HG02943 (cell line): ENCODE results near the gene SOX5.

Experiments
- ATAC-seq: cut with Tn5 transposase; IDR thresholded peaks from one replicate; pipeline ENCODE4 v1.9.1; 2021; ENCODE audit warnings: mild to moderate bottlenecking, low read depth, moderate library complexity; ENCODE audit not compliant: unreplicated experiment

The SOX5 gene

DNA sequence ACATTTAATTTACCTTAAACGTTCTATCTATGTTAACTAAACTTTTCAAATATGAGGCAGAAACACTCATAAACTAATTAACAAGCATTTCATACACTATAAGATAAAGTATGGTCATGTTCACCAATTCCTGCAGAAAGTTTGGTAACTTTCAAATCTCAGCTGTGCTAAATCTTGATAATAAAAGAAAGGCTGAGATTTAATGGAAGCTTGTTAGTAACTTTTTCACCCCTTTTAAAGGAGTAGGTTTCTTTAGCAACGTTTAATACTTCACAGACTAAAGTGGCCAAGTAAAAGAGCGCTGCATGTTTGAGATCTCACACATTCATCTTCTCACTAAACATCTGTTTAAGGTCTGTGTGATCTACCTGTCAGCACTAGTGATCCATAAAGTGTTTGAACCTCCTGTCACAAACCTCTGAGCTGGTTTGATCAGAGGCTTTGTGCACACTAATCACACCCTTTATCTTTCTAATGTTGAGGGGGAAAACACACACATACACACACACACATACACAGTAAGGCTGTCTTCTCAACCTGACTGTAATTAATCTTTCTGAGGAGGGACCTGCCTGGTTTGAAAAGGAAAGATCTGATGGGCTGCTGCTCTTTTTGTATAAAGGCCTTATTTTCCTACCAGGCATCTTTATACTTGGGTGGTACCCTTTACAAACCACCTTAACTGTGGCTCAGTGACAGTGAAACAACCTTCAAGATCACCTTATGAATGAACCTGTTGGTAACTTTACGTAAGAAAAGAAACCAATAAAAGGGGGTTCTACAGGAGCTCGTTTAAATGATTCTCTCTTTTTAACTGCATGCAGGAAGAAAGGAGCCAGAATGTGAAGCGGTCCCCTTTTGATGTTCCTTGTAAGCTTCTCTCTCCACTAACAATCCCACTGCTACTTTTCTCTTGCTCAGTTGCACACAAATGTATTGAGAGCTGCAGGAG lies 244.2 kb downstream of the SOX5 start:
- ATAC-seq, result no peak

DNA sequence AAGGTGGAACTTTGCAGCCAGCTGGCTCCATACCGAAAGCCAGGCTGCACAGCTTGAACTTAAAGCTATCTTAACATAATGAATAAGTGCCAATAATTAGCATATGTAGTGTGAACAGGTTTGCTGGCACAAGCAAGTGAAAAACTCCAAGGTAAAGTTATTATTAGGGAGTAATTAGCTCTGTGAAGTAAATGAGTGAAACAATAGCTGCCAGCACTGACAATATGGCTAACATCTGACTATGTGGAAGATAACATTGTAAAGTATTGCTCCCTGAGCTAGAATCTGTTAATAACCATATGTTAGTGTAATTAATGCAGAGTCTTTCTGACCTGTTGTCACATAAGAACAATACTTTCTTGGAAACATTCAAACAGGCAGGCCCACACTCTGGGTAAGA lies 246.4 kb downstream of the SOX5 start:
- ATAC-seq, result no peak

DNA sequence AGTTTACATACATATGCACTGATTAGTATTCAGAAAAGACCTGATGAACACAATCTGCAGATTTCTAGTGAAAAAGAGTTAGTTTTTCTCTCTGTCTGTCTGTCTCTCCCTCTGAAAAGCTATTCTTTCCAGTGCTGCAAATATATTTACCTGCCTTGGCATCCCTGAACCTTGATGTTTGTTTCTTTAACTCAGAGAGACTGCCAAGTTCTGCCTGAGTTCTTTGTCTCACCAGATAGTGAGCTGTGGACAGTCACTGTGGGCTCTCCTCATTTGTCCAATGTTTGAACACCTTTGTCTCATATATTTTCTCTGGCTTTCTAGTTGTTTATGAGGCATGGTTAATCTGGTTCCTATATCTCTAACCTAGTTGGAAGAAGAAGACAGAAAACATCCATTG lies 250.4 kb downstream of the SOX5 start:
- ATAC-seq, result no peak

DNA sequence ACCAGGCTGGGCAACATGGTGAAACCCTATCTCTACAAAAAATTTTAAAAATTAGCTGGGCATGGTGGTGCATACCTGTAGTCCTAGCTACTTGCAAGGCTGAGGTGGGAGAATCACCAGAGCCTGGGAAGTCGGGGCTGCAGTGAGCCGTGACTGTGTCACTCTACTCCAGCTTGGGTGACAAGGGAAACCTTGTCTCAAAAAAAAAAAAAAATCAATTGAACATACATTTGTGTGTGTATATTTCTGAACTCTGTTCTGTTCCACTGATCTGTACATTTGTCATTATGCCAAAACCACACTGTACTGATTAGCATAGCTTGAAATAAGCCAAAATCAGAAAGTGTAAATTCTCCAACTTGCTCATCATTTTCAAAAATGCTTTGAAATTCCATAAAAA lies 254.6 kb downstream of the SOX5 start:
- no peak for ATAC-seq

DNA sequence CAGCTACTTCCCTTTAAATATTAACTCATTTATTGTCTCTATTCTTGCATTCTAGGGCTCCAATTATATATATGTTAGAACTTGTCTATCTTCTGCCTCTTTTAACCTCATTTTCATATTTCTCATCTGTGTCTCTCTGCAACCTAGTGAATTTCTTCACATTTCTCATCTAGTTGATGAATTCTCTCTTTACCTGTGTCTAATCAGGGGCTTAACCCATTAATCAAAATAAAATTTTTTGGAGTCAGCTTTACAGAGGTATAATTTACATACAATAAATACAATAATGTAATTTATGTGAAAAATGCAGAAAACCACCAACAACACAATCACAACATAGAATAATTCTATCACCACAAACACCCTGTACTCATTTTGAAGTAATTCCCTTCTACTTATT lies 255.2 kb downstream of the SOX5 start:
- ATAC-seq, result no peak

DNA sequence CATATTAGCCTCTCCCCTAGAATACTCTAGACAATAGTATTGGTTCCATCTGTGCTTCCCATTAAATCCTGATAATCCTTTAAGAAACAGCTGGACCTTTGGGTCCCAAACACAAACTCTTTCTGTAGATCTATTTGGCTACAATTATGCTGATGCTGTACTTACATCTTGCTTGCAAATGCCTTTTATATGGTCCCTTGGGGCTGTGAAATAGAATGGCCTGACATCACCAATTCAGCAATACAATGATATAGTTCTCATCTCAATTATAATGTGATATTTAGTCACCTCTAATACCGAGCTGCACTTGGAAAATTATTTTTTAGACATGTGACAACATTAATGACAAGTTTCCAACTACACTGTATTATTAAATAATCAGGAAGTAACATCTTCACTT lies 261.5 kb downstream of the SOX5 start:
- ATAC-seq, result no peak

DNA sequence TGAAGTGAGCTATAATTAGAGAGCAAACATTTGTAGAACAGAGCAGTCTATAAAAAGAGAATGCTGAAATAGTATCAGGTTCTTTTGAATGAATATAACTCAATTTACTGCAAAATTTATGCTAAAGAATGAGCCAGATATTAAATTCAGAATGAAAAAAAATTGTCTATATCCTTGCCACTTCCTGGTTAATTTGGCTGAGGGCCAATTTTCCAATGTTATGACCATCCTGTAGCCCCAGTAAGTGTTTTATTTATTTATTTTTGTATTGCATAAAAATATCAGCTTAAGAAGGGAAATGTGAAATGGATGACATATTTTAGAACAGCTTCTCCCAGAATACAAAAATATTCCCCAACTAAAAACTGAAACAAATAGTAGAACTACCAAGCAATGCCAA lies 263.4 kb downstream of the SOX5 start:
- no peak for ATAC-seq

DNA sequence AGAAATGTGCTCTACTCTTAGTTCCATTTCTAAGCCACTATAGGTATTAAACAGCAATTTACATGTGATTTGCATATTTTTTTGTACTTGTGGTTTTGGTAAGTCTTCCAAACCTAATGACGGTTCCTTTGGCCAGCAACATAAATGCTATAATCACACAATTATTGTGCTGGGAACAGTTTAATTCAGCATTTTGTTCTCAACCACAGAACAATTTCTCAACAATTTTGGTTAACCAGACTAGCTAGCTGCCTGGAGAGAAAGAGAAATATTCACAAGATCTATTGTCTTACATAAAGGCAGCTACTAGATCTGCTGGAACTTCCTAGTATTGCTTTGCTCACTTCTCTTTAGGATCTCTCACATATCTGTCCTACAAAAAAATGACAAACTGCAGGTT lies 265.3 kb downstream of the SOX5 start:
- ATAC-seq, result no peak

DNA sequence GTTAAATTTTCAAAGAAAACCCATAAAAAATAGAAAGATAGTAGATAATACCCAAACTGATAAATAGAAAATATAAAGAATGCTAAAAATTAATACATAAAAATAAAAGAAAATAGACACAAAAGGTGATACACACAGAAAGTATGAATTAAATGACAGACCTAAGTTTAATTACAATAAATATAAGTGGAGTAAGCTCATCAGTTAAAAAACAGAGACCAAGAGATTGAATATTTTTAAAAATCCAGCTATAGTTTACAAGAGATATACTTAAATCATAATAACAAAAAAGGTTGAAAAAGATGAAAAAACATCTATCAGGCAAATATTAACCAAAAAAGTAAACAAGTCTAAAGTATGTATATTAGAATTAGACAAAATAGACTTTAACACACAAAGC lies 268.2 kb downstream of the SOX5 start:
- no peak for ATAC-seq

DNA sequence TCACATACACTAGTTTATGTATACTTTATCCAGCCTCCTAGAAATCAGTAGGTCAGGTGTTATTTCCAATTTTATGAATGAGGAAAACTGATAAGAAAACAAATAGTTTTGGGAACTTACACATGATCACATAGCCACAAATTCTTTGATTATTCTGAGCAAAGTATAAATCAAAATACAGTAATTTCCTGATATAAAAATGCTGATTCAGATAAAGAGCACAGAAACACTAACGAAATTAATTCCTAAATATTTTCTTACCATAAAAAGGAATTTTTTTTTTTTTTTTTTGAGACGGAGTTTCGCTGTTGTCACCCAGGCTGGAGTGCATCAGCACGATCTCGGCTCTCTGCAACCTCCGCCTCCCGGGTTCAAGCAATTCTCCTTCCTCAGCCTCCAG lies 275.4 kb downstream of the SOX5 start:
- no peak for ATAC-seq

DNA sequence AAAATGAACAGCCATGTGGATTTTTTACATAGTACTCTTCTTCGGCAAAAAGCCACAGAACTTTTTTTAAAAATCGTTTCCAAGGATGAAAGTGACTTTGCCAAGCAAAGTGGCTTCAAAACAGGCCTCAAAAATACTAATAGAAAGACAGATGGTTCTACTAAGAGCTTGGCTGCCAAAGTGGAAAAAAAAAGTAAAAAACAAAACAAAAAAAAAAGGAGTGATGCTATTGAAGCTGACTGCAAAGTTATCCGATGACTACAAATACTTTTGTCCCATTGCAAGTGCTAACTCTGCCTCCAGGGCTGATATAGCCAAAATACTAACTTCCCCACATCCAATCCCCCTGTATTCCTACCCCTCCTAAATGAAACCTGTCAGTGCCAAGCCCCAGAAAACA lies 277.6 kb downstream of the SOX5 start:
- no peak for ATAC-seq

DNA sequence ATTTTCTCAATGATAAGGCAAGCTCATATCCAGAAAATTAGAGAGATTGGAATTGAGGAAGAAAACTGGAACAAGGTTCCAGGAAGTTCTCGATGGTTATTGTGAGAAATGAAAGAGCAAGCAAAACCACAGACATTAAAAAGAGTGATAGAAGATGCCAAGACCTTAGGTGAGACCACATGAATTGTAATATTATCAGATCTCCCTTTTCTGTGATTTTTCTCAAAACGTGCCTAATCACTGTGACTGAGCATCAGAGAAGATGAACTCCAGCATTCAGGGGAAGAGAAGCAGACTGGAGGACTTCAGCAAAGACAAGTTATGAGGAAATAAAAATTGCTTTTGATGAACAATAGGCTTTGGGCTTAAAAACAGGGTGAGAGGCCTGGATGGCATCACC lies 278.8 kb downstream of the SOX5 start:
- no peak for ATAC-seq

DNA sequence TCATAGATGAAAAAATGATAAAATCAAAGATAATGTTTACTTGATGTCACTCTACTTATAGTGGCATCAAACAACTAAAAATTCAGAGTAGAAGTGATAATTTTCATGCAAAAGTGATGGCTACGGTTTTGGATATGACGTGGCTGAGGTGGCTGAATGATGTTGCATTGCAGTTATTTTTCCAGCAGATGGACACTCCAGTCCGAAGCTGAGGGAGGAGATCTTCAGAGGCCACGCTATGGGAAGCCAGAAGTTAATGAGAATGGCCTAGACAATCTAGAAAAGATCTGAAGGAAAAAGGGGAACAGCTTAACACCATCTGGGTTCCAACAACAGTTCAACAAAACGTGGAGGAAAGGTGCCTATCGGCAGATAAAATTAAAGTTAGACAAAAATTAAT lies 279.8 kb downstream of the SOX5 start:
- ATAC-seq, result no peak

DNA sequence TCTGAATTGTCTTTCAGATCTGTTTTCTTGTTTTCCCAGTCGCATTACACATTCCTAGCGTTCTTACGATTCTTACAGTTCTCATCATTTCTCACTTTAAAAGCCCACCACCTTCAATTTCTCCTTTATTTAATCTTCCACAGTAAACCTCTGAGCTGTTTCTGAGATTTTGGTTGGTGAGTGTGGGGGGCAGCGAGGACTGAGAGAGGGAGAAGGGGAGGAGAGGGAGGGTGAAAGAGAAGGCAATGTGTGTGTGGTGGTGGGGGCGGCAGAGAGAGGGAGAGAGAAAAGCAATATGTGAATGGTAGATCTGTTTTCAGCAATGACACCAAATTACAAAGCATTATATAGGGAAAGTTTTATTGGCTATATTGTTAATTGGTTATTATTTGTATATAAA lies 282.6 kb downstream of the SOX5 start:
- no peak for ATAC-seq

DNA sequence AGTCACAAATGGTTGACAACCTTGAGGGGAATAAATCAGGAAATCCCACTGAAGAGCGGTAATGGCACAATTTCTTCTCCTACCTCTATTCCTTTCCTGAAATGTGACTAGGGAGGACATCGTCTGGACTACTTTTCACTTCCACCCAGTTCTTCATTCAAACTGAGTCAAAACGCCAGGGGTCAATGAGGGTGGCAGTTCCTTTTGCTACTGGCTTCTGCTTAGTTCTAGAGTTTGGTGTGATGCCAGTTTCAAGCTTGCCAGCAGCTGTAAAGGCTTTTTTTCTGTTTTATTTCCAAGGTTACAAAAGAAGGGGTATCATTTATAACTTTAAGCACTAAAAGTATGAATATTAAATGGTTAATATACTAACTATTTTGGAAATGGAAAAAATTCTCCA lies 286.5 kb downstream of the SOX5 start:
- no peak for ATAC-seq

DNA sequence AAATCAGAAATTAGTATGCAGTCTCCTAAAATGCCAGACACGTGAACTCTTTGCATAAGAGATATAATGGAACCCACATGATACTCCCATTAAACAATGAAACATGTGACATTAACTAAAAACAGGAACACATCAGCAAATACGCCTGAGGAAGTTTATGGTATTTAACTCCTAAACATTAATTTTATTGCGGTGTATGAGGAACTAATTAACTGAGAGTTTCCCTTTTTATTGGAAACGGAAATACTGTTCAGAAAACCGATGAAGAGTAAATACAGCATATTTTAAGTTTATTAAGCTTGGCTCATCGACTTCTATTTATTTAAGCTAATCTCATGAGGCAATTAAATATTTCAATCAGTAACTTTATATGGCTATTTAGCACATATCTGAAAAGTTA lies 290.3 kb downstream of the SOX5 start:
- ATAC-seq, result no peak

DNA sequence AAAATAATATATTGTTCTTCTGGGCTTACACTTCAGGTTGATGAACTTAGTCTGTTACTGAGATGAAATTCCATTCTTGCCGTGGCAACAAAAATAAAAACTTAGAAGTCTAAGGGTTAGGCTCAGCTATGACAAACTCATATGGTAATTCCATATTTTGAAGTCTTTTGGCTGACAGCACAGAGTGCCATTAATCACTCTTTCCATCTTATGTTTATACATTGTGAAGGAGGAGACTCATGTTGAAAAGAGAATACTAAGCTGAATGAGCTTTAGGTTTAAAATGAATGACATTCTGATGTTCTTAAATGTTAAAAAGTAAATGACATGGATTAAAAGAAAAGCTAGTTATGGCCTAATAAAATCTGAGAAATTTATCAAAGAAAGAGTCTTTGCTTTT lies 291.9 kb downstream of the SOX5 start:
- ATAC-seq, result no peak

DNA sequence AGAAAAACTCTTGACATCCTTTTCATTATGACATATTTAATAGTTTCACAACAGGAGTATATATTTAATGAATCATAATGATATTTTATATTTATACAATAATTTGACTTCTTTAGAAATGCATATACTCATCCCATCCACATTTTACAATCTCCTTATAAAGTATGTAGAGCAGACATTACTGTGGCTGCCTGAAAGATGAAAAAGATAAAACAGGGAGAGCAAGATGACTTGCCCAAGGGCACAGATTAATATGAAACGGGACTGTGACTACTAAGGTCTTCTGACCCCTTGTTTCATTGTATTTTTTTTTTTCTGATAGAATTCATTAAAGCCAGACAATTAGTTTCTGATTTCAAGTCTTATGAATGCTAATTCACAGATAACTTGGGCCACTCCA lies 293.6 kb downstream of the SOX5 start:
- no peak for ATAC-seq

DNA sequence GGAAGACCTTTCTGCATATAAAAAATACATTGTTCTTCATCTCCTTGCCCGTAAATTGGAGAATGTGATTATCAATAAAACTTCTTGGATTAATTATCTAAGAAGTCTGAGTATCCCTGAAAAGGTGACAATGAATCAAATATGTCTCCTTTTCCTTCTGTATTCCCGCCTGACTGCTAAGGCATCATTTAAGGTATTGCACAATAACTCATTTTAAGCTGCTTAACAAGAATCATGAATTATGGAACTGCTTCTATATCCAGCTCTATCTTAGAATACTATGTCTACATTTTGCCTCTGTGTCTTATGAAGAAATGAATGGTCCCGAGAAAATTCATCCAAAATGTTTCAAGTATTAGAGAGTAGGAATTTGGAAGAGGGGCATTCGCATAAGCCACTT lies 294.4 kb downstream of the SOX5 start:
- no peak for ATAC-seq

DNA sequence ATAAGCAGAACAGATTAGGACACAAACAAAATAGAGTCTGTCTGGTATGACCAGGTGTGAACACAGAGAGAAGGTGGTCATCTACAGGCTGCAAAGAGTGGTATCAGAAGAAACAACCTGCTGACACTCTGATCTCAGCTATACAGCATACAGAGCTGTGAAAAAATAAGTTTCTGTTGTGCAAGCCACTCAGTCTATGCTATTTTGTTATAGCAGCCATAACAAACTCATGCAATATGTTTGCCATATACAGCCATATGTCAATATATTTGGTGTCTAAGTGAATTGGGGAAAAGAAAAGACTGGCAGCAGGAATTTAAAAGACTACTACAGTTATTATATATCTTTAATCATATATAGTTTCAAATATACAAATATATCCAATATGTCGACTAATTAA lies 300.9 kb downstream of the SOX5 start:
- no peak for ATAC-seq

DNA sequence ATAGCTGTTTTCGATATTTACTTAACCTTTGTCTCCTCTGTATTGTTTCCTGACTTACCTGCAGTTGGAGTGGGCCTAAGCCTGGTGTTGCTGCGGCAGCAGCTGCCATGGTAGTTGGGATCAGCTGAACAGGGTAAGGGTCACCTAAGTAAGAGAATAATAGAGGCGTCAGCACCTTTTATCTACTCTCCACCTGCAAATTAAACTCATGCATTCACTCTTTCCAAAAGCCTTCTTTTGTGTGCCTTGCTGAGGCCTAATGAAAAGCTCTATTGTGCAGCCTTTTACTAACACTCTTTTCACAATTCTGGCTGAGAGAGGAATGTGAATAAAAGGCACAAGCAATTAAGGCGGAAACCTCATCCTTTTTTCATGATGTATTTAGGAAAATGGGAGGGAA lies 308.7 kb downstream of the SOX5 start:
- no peak for ATAC-seq

DNA sequence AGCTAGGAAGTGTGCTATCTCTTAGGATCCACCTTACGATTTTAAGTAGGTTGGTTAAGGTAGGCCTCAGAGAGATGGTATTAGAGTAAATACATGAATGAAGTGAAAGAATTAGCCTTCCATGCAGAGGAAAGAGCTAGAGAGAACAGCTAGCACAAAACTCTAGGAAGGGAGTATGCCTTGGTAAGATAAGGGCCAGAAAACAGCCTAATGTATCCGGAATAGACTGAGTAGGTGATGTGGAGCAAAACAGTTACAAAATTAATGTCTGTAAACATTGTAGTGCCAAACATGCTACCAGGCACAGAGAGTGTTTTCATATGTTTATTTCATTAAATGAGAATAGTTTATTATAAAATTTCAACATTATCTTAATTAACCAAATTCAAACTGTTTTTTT lies 315.1 kb downstream of the SOX5 start:
- ATAC-seq, result no peak
